A549 (cell line): ENCODE data around the gene IZUMO4.

Experiments
- CHD2 ChIP-seq: fragments of 150-350 bp; IDR thresholded peaks from 2 replicates; pipeline ENCODE4 v1.6.1; 2014; ENCODE audit warnings: low read length; ENCODE audit not compliant: partially characterized antibody
- CTCF ChIP-seq: fragments of >200 bp; sonication (Bioruptor Twin); formaldehyde crosslinking; IDR thresholded peaks from 3 replicates; pipeline ENCODE4 v1.5.1; 2016
- E2F6 ChIP-seq: IDR thresholded peaks from 2 replicates; pipeline ENCODE4 v1.6.1; 2012; ENCODE audit warnings: low read depth, borderline replicate concordance
- TF ChIP-seq, protein P1 (sequence below): IDR thresholded peaks from 2 replicates; pipeline ENCODE4 v1.6.1; 2012

DNA sequence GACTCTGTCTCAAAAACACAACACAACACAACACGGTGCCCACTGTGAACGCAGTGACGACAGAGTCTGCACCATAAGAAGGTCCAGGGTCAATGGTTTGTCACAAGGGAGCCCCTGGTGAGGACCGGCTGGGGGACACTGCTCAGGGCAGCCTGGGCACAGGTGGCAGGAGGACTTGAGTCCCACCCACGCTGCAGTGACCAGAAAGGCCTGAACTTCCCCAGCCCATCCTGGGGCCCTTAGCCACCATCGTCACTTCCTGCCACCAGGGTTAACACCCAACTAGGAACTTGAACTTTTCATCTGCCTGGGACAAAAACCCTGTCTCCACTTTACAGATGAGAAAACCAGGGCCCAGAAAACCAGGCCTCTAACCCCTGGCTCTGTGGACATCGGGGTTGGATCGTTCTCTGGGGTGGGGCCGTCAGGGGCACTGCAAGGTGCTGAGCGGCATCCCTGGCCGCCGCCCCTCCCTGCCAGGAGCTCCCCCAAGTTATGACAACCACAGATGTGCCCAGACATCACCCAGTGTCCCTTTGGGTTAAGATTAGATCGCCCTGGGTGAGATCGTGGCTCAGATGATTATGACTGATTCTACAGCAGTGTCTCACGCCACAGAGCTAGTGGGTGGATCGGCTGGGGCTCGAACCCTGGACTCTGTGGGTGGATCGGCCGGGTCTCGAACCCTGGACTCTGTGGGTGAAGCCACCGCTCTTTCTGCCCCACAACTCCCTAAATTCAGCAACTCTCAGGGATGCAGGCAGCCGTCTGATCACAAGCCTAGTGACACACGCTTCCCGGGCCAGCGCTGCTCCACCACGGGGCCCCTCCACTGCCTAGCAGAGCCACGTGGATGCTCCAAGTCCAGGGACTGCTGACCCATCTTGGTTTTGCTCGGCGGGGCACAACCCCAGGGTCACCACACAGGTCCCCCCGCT is 14.6 kb upstream of the IZUMO4 start:
- TF ChIP-seq CTCF (no peak), CHD2 (no peak), E2F6 (no peak)
- TF ChIP-seq, protein P1, sequence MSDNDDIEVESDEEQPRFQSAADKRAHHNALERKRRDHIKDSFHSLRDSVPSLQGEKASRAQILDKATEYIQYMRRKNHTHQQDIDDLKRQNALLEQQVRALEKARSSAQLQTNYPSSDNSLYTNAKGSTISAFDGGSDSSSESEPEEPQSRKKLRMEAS, result no peak
